ENCODE measurements around the gene WRAP73.

The WRAP73 gene

DNA sequence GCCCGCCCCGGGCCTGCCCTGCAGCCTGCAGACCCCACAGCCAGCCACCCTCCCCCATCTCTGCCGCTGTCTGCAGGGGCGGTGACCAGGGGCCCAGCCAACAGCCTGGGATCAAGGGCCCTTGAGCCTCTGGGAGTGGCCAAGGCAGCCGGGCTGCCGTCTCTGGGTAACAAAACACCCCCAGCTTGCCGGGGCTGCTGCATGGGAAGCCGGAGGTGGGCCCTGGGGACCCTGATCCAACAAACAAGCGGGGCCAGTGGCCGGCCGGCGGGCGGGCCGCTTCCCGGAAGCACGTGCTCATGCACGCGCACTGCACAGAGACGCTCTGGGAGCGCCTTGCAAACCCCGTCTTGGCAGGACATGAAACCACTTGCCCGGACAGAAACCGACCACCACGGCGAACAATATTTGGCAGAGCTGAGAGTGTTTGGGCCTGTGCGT lies 51.8 kb downstream of the WRAP73 start:
- no peak for DNase-seq (ENCODE audit: low read depth)
- H3K4me3 ChIP-seq (ENCODE audit: low read length), result no peak overlapping the region
- TF ChIP-seq, protein P1, sequence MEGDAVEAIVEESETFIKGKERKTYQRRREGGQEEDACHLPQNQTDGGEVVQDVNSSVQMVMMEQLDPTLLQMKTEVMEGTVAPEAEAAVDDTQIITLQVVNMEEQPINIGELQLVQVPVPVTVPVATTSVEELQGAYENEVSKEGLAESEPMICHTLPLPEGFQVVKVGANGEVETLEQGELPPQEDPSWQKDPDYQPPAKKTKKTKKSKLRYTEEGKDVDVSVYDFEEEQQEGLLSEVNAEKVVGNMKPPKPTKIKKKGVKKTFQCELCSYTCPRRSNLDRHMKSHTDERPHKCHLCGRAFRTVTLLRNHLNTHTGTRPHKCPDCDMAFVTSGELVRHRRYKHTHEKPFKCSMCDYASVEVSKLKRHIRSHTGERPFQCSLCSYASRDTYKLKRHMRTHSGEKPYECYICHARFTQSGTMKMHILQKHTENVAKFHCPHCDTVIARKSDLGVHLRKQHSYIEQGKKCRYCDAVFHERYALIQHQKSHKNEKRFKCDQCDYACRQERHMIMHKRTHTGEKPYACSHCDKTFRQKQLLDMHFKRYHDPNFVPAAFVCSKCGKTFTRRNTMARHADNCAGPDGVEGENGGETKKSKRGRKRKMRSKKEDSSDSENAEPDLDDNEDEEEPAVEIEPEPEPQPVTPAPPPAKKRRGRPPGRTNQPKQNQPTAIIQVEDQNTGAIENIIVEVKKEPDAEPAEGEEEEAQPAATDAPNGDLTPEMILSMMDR (conservative IDR thresholded peaks at IDR 0.05; ENCODE audit: low read length), result no peak

DNA sequence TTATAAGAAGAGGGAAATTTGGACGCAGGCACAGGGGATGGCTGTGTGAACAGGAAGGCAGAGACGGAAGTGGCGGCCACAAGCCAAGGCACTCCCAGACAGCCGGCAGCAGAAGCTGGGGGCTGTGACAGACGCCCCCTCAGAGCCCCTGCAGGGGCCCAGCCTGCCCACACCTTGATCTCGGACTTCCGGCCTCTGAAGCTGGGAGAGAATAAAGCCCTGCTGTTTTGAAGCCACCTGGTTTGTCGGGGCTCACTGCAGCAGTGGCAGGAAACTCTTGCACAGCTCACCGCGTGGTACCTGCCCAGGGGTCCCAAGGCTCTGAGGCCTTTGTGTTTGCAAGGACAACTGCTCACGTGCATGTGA lies 52.3 kb downstream of the WRAP73 start:
- H3K4me3 ChIP-seq (ENCODE audit: low read length), result no peak overlapping the region
- no peak for DNase-seq (ENCODE audit: low read depth)
- TF ChIP-seq, protein P1 (conservative IDR thresholded peaks at IDR 0.05; ENCODE audit: low read length), result no peak

DNA sequence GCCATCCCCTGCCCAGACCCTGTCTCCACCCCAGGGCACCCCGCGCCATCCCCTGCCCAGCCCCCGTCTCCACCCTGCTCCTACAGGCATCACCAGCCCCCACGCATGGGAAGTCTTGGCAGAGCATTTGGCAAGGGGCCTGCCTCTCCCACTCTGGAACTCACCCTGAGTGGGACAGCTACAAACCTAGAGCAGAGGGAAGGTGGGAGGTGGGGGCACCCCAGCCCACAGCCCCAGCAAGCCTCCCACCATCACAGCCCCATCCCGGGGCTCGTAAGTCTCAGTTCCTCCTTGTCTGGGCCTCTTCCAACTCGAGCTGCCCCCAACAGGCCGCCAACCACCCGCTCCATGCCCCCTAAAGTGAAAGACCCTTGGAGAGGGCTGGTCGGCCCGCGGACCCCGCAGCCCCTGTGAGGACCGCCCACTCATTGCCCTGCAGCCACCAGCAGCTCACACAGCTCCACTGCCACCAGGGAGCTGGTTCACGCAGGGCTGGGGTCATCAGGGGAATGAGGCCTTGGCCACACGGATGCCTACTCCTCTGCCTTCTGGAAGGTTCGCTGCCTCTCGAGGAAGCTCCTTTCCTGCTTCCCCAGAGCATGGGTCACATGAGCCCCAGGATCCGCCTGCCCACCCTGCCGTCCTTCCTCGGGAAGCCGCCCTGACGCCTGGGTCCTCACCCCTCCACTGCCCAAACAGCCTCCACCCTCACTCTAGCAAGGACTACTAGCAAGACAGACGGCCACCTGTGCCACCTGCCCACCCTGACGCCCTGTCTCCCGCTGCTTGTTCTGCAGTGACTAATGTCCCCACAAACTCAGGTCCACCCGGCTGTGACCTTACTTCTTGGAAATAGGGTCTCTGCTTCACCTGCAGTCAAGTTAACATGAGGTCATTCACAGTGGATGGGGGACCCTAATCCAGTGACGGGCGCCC lies 53.0 kb downstream of the WRAP73 start:
- no peak for DNase-seq (ENCODE audit: low read depth)
- TF ChIP-seq, protein P1 (conservative IDR thresholded peaks at IDR 0.05; ENCODE audit: low read length), result no peak
- H3K4me3 ChIP-seq (ENCODE audit: low read length), result no peak overlapping the region

DNA sequence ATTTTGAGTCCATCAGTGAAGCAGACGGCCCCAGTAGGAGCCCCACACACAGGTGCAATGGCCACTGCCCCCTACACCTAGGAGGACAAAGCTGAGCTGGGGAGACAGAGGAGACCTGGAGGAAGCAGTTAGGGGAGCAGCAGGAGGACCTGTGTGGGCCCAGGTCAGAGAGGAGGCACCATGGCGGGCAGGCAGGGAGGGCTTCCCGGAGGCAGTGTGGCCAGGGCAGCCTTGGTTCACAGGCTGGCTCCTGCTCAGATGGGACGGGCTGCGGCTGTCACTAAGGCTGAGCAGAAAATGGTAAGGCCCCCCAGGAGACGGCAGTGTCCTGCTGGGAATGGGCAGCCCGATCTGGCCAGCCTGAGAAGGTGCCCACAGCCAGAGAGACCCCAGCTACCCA lies 54.0 kb downstream of the WRAP73 start:
- TF ChIP-seq, protein P1 (conservative IDR thresholded peaks at IDR 0.05; ENCODE audit: low read length), result no peak
- no peak overlapping the region for H3K4me3 ChIP-seq (ENCODE audit: low read length)
- DNase-seq (ENCODE audit: low read depth), result no peak

DNA sequence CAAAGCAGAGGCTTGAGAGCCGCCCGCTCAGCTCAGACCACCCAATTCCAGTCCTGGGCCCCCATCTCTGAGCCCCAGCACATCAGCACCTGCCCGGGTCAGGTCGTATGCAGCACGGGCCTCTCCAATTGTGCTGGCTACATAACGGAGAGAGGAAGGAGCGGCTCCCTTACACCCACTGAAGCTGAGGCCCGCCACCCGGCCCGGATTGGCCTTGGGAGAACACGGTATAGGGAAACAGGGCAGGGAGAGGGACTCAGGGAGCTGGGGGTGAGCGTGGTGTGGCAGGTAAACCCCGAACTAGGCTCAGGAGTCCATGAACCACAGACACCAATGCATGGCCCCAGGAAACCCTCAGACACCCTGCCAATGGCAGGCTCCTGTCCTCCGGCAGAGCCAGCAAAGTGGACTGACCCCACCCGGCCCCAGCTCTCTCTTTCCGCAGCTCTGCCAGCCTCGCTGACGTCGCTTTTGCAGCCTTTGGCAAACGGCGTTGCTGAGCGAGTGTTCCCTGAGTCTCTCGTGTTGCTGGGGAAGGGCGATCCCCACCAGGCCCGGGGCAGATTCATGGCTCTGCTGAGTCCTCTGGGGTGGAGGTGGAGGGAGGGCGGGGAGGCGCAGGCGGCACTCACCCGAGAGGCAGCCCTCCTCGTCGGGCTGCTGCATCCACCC lies 55.1 kb downstream of the WRAP73 start:
- no peak for DNase-seq (ENCODE audit: low read depth)
- TF ChIP-seq, protein P1 (conservative IDR thresholded peaks at IDR 0.05; ENCODE audit: low read length), result no peak
- H3K4me3 ChIP-seq (ENCODE audit: low read length), result no peak overlapping the region

DNA sequence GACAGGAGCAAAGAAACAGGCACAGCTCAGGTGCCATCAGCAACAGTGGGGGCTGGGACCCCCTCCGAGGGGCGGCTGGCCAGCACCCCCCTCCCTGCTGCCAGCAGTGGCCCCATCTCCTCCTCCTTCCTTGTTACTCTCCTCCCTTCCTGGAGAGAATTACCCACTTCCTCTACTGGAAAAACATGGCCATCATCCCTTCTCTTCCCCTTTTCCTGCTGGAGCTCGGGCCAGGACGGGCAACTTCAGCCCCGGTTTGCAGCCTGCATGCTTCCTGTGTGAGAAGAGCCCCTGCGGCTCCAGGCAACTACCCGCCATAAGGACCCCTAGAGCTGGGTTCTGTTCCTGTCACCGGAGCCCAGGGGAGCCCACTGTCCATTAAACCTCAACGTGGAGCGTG lies 56.2 kb downstream of the WRAP73 start:
- TF ChIP-seq, protein P1 (conservative IDR thresholded peaks at IDR 0.05; ENCODE audit: low read length), result no peak
- no peak overlapping the region for H3K4me3 ChIP-seq (ENCODE audit: low read length)
- no peak for DNase-seq (ENCODE audit: low read depth)
